SK-N-SH (cell line): ENCODE data around the gene CBFB. TPM values are rescaled to one million over a fixed set of nuclear protein-coding genes. Genes with fewer than 3 reads are reported as not detected.
A peak's percentile ranks its signal among the peaks of the same experiment; 100 is the strongest.

ENCODE experiments used
- CTCF ChIA-PET: fragments of 300-600, 350-600 bp; formaldehyde crosslinking; extraction: SDS; loops from one replicate; lab custom pipeline; 2021; lab: Yijun Ruan, JAX
- POLR2A ChIA-PET: fragments of 350-600 bp; sonication (Branson Sonifier 250); formaldehyde crosslinking; extraction: SDS; loops from one replicate; lab custom pipeline; 2020; ENCODE audit warnings: antibody characterized with exemption, inconsistent platforms; lab: Yijun Ruan, JAX
- DNase-seq: peaks from one replicate; pipeline ENCODE4 v3.0.0; 2012
- H2AFZ ChIP-seq: fragments of 200-600 bp; sonication (generic); 2 replicates; pipeline ENCODE4 v1.8.1; 2016; ENCODE audit warnings: antibody characterized with exemption, mild to moderate bottlenecking, low read depth
- H3F3A ChIP-seq: fragments of 200-600 bp; sonication (generic); replicated peaks from 2 replicates; pipeline ENCODE3; 2016; ENCODE audit warnings: antibody characterized with exemption, mild to moderate bottlenecking; ENCODE audit not compliant: insufficient read depth
- H3K27ac ChIP-seq, 2 experiments: fragments of 200-500 bp in 1 of 2; fragments of 200-600 bp in 1 of 2; sonication (Bioruptor generic) in 1 of 2; sonication (generic), shearing (Covaris generic) in 1 of 2; 2 replicates each; pipeline versions ENCODE4 v1.5.1 to v1.6.1; 2014 to 2016; ENCODE audit warnings: low read depth in 2 of 2, inconsistent platforms in 1 of 2, low read length in 1 of 2, mild to moderate bottlenecking in 1 of 2, mixed read lengths in 1 of 2
- H3K27me3 ChIP-seq: fragments of 200-600 bp; sonication (generic), shearing (Covaris generic); 2 replicates; pipeline ENCODE4 v1.6.1; 2016; ENCODE audit warnings: mixed run types; ENCODE audit not compliant: insufficient read depth
- H3K36me3 ChIP-seq, 2 experiments: fragments of 200-500 bp in 1 of 2; fragments of 200-600 bp in 1 of 2; sonication (Bioruptor generic) in 1 of 2; sonication (generic) in 1 of 2; replicated peaks in 1 of 2; 2 replicates each; pipeline versions ENCODE3 to v1.5.1; 2014 to 2016; ENCODE audit warnings: low read length in 1 of 2, mild to moderate bottlenecking in 1 of 2; ENCODE audit not compliant: insufficient read depth in 2 of 2, control insufficient read depth in 1 of 2
- H3K4me1 ChIP-seq, 2 experiments: fragments of 200-500 bp in 1 of 2; fragments of 200-600 bp in 1 of 2; sonication (Bioruptor generic) in 1 of 2; sonication (generic), shearing (Covaris generic) in 1 of 2; 2 replicates each; pipeline versions ENCODE4 v1.5.1 to v1.6.1; 2014 to 2016; ENCODE audit warnings: low read depth in 1 of 2, low read length in 1 of 2, mixed run types in 1 of 2; ENCODE audit not compliant: insufficient read depth in 2 of 2, control insufficient read depth in 1 of 2
- H3K4me2 ChIP-seq: fragments of 200-600 bp; sonication (generic), shearing (Covaris generic); 2 replicates; pipeline ENCODE4 v1.6.1; 2017; ENCODE audit warnings: mixed run types
- H3K4me3 ChIP-seq, 2 experiments: fragments of 200-500 bp in 1 of 2; fragments of 200-600 bp in 1 of 2; sonication (Bioruptor generic) in 1 of 2; sonication (generic), shearing (Covaris generic) in 1 of 2; 2 replicates each; pipeline versions ENCODE4 v1.5.1 to v1.8.1; 2014 to 2016; ENCODE audit warnings: low read depth in 2 of 2, inconsistent platforms in 1 of 2, low read length in 1 of 2, mild to moderate bottlenecking in 1 of 2, mixed read lengths in 1 of 2, moderate library complexity in 1 of 2
- H3K79me2 ChIP-seq: fragments of 200-600 bp; sonication (generic); 2 replicates; pipeline ENCODE4 v1.8.1; 2017; ENCODE audit warnings: mild to moderate bottlenecking; ENCODE audit not compliant: insufficient read depth
- H3K9ac ChIP-seq: fragments of 200-600 bp; sonication (generic); 2 replicates; pipeline ENCODE4 v1.6.1; 2017; ENCODE audit warnings: mixed run types
- H3K9me2 ChIP-seq: fragments of 200-600 bp; sonication (generic); 2 replicates; pipeline ENCODE4 v1.6.1; 2017; ENCODE audit warnings: mixed run types
- H3K9me3 ChIP-seq: fragments of 200-600 bp; sonication (generic); 2 replicates; pipeline ENCODE4 v1.6.1; 2017; ENCODE audit warnings: mixed run types, mild to moderate bottlenecking, moderate library complexity
- H4K20me1 ChIP-seq: fragments of 200-600 bp; sonication (generic); 2 replicates; pipeline ENCODE4 v1.6.1; 2017; ENCODE audit warnings: mild to moderate bottlenecking, mixed run types; ENCODE audit not compliant: insufficient read depth
- EP300 ChIP-seq, 2 experiments: IDR thresholded peaks; 2 replicates each; pipeline versions ENCODE4 v1.4.0 to v1.6.1; 2012; ENCODE audit warnings: borderline replicate concordance in 1 of 2, low read depth in 1 of 2, low read length in 1 of 2
- EZH2phosphoT487 ChIP-seq: fragments of 200-600 bp; sonication (generic); IDR thresholded peaks from 2 replicates; pipeline ENCODE4 v1.6.1; 2017; ENCODE audit warnings: low read depth, mixed run types, mild to moderate bottlenecking, antibody characterized with exemption, moderate library complexity, borderline replicate concordance
- IRF3 ChIP-seq: fragments of 150-350 bp; IDR thresholded peaks from 2 replicates; pipeline ENCODE4 v1.6.1; 2016; ENCODE audit warnings: mild to moderate bottlenecking, low read depth, low read length
- POLR2AphosphoS5 ChIP-seq: IDR thresholded peaks from 2 replicates; pipeline ENCODE4 v1.6.1; 2012; ENCODE audit warnings: low read depth, low read length
- RAD21 ChIP-seq: IDR thresholded peaks from 2 replicates; pipeline ENCODE4 v1.6.1; 2012; ENCODE audit warnings: mild to moderate bottlenecking, low read length
- RFX5 ChIP-seq: IDR thresholded peaks from 2 replicates; pipeline ENCODE4 v1.6.1; 2012; ENCODE audit warnings: mild to moderate bottlenecking, improper control_type of control experiment, low read length
- SIN3A ChIP-seq: IDR thresholded peaks from 2 replicates; pipeline ENCODE4 v1.6.1; 2012; ENCODE audit warnings: low read depth, mild to moderate bottlenecking, low read length, moderate library complexity, borderline replicate concordance
- SMC3 ChIP-seq: IDR thresholded peaks from 2 replicates; pipeline ENCODE4 v1.6.1; 2012; ENCODE audit warnings: low read depth, low read length, improper control_type of control experiment
- USF1 ChIP-seq: IDR thresholded peaks from 2 replicates; pipeline ENCODE4 v1.4.0; 2012; ENCODE audit warnings: low read depth, borderline replicate concordance
- USF2 ChIP-seq: fragments of 150-350 bp; IDR thresholded peaks from 2 replicates; pipeline ENCODE4 v1.6.1; 2017; ENCODE audit warnings: antibody characterized with exemption, low read length, low read depth, borderline replicate concordance
- YY1 ChIP-seq: IDR thresholded peaks from 2 replicates; pipeline ENCODE4 v1.4.0; 2012; ENCODE audit warnings: low read depth, mild to moderate bottlenecking
- WGBS: methylation state at CpG from one replicate; pipeline ENCODE4 v1.1.6; 2017; ENCODE audit warnings: low lambda C conversion rate; 5-methylcytosine and 5-hydroxymethylcytosine counted together
- polyA plus RNA-seq, 3 experiments: library from polyadenylated mRNA; depleted of rRNA; stranded (reverse); fragments of >200 nt; gene quantifications; 2 replicates each; pipeline ENCODE4 v1.2.3, GENCODE V29; 2012

Gene CBFB
- polyA plus RNA-seq, 1 of the 3 experiments (the other 2 are of a cell fraction), result 40.1 TPM

GRCh38 chr16:67021321-67021720 lies 7.6 kb upstream of the CBFB start:
- no peak for DNase-seq
- WGBS, result 91% methylated on average over 3 of the region's 3 CpGs
- CTCF ChIA-PET, result interaction anchor here (0.7 to 23.0 kb wide), 4 partner anchors 44 to 136 kb away, joined by 3 to 470 read pairs (median 6); partner anchors contain the start of genes B3GNT9, FBXL8 and TRADD

GRCh38 chr16:67022531-67023214 lies 6.3 kb upstream of the CBFB start:
- POLR2A ChIA-PET, result no interaction called here
- DNase-seq, result no peak
- peak overlapping the region; percentile 35; the same call in 1 of the 2 replicates for H3K4me2 ChIP-seq

More at GRCh38 chr16:67021321-67021720, 7.6 kb upstream of the CBFB start:
- Histone ChIP-seq H3K27me3 (no peaks in the 10 kb centered on the region), H3K4me1 (peaks cover 7 to 17% of the 10 kb centered on the region in 2 experiments; a peak in 2 of 4 replicates), H3K9me2 (no peaks in the 10 kb centered on the region), H3K36me3 (no peaks in the 10 kb centered on the region), H3F3A (peaks cover 4% of the 10 kb centered on the region), H3K4me3 (no peak overlapping the region), H3K4me2 (no peak overlapping the region), H4K20me1 (no peaks in the 10 kb centered on the region), H3K9ac (no peak overlapping the region), H3K79me2 (no peaks in the 10 kb centered on the region), H3K27ac (no peak overlapping the region), H3K9me3 (no peaks in the 10 kb centered on the region), H2AFZ (no peak overlapping the region)
- POLR2A ChIA-PET, result no interaction called here
- TF ChIP-seq IRF3 (no peak), RFX5 (no peak), USF2 (no peak), USF1 (no peak), EZH2phosphoT487 (no peak), SIN3A (no peak), YY1 (no peak), POLR2AphosphoS5 (no peak), SMC3 (no peak)

More at GRCh38 chr16:67022531-67023214, 6.3 kb upstream of the CBFB start:
- Histone ChIP-seq H3K4me3 (no peak overlapping the region), H3K36me3 (no peaks in the 10 kb centered on the region), H3K27me3 (no peaks in the 10 kb centered on the region), H3K27ac (peak overlapping the region in 1 of 2 experiments; percentile 48; a peak in 2 of 4 replicates), H3K79me2 (no peaks in the 10 kb centered on the region), H3K9me2 (no peaks in the 10 kb centered on the region), H3F3A (peaks cover 7% of the 10 kb centered on the region), H4K20me1 (no peaks in the 10 kb centered on the region), H2AFZ (peak overlapping the region; percentile 38; the same call in 1 of the 2 replicates), H3K9me3 (no peaks in the 10 kb centered on the region), H3K9ac (no peak overlapping the region), H3K4me1 (peaks cover 7 to 17% of the 10 kb centered on the region in 2 experiments; a peak in 2 of 4 replicates)
- CTCF ChIA-PET, result interaction anchor here (0.9 to 23.0 kb wide), 4 partner anchors 16 to 134 kb away, joined by 3 to 470 read pairs (median 6); partner anchors contain the start of genes B3GNT9, FBXL8 and TRADD
- WGBS, result 55% methylated on average over 4 of the region's 4 CpGs
- no peak for TF ChIP-seq RAD21
- 0 out of 4 replicates have a peak, but pooled peaks of 1 of the 2 experiments have one; percentile 8 for TF ChIP-seq EP300 (IDR thresholded peaks at IDR 0.05; ENCODE audit: borderline replicate concordance in 1 of 2, low read depth in 1 of 2, low read length in 1 of 2)
